Measurements from ENCODE around the gene HIP1R. TPM values are rescaled to one million over a fixed set of nuclear protein-coding genes. Genes with fewer than 3 reads are reported as not detected.

Gene HIP1R
- total RNA-seq, 4 donors from 2014 or later, result 162 to 289 (median 200) TPM

DNA sequence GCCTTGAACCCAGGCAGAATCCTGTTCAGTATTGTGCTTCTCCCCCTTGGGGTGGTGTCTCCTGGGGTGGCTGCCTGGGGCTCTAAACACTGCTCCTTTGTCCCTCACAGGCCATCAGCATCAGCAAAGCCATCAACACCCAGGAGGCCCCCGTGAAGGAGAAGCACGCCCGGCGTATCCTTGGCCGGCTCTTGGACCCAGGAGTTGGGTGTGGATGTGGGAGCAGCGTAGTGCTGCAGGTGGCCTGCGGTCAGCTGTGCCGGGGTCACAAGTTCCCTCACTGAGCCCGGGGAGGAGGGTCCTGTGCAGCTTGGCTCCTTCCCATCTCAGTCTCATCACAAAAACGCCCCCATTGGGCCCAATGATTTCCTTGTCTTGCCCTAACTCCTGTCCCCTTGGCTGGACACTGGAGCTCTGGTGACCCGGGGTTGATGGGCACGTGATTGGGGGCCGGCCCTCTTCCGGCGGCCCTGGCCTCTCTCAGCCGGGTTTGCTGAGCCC is 12.7 kb downstream of the HIP1R start:
- no peak for DNase-seq (ENCODE audit: low spot score in 2 of 2)
- Histone ChIP-seq H3K27me3 (no peaks in the 10 kb centered on the region), H3K36me3 (peaks cover 9% of the 10 kb centered on the region), H3K4me3 (no peak overlapping the region), H3K9me3 (no peaks in the 10 kb centered on the region), H3K27ac (no peak overlapping the region), H3K4me1 (peaks cover 40% of the 10 kb centered on the region)
- TF ChIP-seq POLR2AphosphoS5 (IDR thresholded peaks at IDR 0.05), result no peak
- TF ChIP-seq, protein P1, sequence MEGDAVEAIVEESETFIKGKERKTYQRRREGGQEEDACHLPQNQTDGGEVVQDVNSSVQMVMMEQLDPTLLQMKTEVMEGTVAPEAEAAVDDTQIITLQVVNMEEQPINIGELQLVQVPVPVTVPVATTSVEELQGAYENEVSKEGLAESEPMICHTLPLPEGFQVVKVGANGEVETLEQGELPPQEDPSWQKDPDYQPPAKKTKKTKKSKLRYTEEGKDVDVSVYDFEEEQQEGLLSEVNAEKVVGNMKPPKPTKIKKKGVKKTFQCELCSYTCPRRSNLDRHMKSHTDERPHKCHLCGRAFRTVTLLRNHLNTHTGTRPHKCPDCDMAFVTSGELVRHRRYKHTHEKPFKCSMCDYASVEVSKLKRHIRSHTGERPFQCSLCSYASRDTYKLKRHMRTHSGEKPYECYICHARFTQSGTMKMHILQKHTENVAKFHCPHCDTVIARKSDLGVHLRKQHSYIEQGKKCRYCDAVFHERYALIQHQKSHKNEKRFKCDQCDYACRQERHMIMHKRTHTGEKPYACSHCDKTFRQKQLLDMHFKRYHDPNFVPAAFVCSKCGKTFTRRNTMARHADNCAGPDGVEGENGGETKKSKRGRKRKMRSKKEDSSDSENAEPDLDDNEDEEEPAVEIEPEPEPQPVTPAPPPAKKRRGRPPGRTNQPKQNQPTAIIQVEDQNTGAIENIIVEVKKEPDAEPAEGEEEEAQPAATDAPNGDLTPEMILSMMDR (IDR thresholded peaks at IDR 0.05), result no peak
- no peak for TF ChIP-seq EP300 (IDR thresholded peaks at IDR 0.05)
- no peak for TF ChIP-seq POLR2A (IDR thresholded peaks at IDR 0.05)
- WGBS, result 87% methylated on average over 7 of the region's 16 CpGs

GRCh38 chr12:122848471-122849351 is 13.5 kb downstream of the HIP1R start:
- Histone ChIP-seq H3K4me1 (peaks cover 46% of the 10 kb centered on the region), H3K9me3 (no peaks in the 10 kb centered on the region), H3K27ac (no peak overlapping the region), H3K36me3 (peaks cover 9% of the 10 kb centered on the region), H3K27me3 (no peaks in the 10 kb centered on the region), H3K4me3 (no peak overlapping the region)
- WGBS, result 85% methylated on average over 10 of the region's 36 CpGs
- TF ChIP-seq POLR2A (IDR thresholded peaks at IDR 0.05) (no peak), EP300 (IDR thresholded peaks at IDR 0.05) (no peak), POLR2AphosphoS5 (IDR thresholded peaks at IDR 0.05) (no peak)
- TF ChIP-seq, protein P1 (IDR thresholded peaks at IDR 0.05), result no peak
- DNase-seq (ENCODE audit: low spot score in 2 of 2), result no peak

DNA sequence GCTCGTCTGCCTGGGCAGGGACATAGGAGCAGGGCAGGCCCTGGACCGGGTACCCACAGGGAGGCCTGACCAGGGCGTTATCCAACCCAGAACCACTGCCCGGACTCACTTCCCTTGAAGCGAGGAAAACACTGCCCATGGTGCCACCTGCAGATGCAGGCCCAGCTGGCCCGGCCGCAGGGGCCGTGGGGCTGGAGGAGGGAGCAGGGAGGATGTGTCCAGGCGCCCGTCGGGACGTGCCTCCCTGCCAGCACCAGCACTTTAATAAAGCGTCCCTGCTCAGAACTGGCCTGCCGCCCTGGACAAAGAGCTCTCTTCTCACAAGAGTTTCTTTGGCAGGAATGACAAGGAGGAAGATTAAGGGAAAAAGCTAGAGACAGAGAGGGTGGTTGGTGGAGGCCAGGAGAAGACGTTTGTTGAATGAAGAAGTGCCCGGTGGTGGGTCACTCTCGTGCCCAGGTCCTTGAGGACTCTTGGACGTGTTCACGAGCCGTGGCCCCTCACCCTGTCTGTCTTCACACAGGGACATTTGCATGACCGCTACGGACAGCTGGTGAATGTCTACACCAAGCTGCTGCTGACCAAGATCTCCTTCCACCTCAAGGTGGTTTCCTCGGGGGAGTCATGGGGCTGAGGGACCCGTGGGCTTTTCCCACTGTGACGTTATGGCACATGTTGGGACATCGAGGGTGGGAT is 14.2 kb downstream of the HIP1R start:
- Histone ChIP-seq H3K36me3 (peaks cover 12% of the 10 kb centered on the region), H3K9me3 (no peaks in the 10 kb centered on the region), H3K27ac (peak overlapping the region; percentile 9), H3K4me3 (no peak overlapping the region), H3K4me1 (peaks cover 49% of the 10 kb centered on the region), H3K27me3 (no peaks in the 10 kb centered on the region)
- DNase-seq (ENCODE audit: low spot score in 2 of 2), result no peak
- WGBS, result 89% methylated on average over 22 of the region's 26 CpGs
- TF ChIP-seq, protein P1 (IDR thresholded peaks at IDR 0.05), result no peak
- TF ChIP-seq POLR2AphosphoS5 (IDR thresholded peaks at IDR 0.05), result no peak
- no peak for TF ChIP-seq EP300 (IDR thresholded peaks at IDR 0.05)
- no peak for TF ChIP-seq POLR2A (IDR thresholded peaks at IDR 0.05)

GRCh38 chr12:122850048-122850445 is 14.8 kb downstream of the HIP1R start:
- no peak overlapping the region for H3K4me3 ChIP-seq
- peaks cover 18% of the 10 kb centered on the region for H3K36me3 ChIP-seq
- H3K9me3 ChIP-seq, result no peaks in the 10 kb centered on the region
- H3K27me3 ChIP-seq, result no peaks in the 10 kb centered on the region
- peak overlapping the region; percentile 9 for H3K27ac ChIP-seq
- WGBS, result 97% methylated on average over 6 of the region's 14 CpGs
- peaks cover 48% of the 10 kb centered on the region for H3K4me1 ChIP-seq
- no peak for DNase-seq (ENCODE audit: low spot score in 2 of 2)
- TF ChIP-seq POLR2A (IDR thresholded peaks at IDR 0.05) (no peak), POLR2AphosphoS5 (IDR thresholded peaks at IDR 0.05) (no peak), EP300 (IDR thresholded peaks at IDR 0.05) (no peak)
- TF ChIP-seq, protein P1 (IDR thresholded peaks at IDR 0.05), result no peak

All from suprapubic skin (tissue), 4 donors.